ENCODE data around the gene OPHN1. TPM values are rescaled to one million over a fixed set of nuclear protein-coding genes. Genes with fewer than 3 reads are reported as not detected.

OPHN1 gene
- total RNA-seq, 4 donors from 2014 or later = 4.6 to 27.7 (median 10.8) TPM

GRCh38 chrX:68132749-68133148, 300.5 kb downstream of the OPHN1 start:
- no peak for DNase-seq
- no peak overlapping the region for H3K4me3 ChIP-seq
- no peaks in the 10 kb centered on the region for H3K27me3 ChIP-seq
- H3K27ac ChIP-seq = no peak overlapping the region
- no peaks in the 10 kb centered on the region for H3K4me1 ChIP-seq
- H3K9me3 ChIP-seq = peaks cover 0 to 4% of the 10 kb centered on the region in 2 donors
- no peaks in the 10 kb centered on the region for H3K36me3 ChIP-seq
- intact Hi-C loops (cut with DNase I; ENCODE audit: low total_unique reads) = no loop called here
- no peak for TF ChIP-seq CTCF (IDR thresholded peaks at IDR 0.05)
- no peak for TF ChIP-seq POLR2A (IDR thresholded peaks at IDR 0.05)

- Histone ChIP-seq H3K27ac (no peak overlapping the region), H3K9me3 (no peaks in the 10 kb centered on the region), H3K36me3 (no peaks in the 10 kb centered on the region), H3K27me3 (peaks cover 0 to 5% of the 10 kb centered on the region in 2 donors), H3K4me1 (no peaks in the 10 kb centered on the region), H3K4me3 (no peak overlapping the region)
- no peak for TF ChIP-seq CTCF (IDR thresholded peaks at IDR 0.05)
- TF ChIP-seq POLR2A (IDR thresholded peaks at IDR 0.05) = no peak
- intact Hi-C loops (cut with DNase I; ENCODE audit: low total_unique reads) = no loop called here
- DNase-seq = no peak
Observed at GRCh38 chrX:68121835-68122234, 311.5 kb downstream of the OPHN1 start.

GRCh38 chrX:68121371-68121770, 311.9 kb downstream of the OPHN1 start:
- TF ChIP-seq POLR2A (IDR thresholded peaks at IDR 0.05) = no peak
- no peaks in the 10 kb centered on the region for H3K4me1 ChIP-seq
- no peak for DNase-seq
- intact Hi-C loops (cut with DNase I; ENCODE audit: low total_unique reads) = no loop called here
- H3K4me3 ChIP-seq = no peak overlapping the region
- H3K36me3 ChIP-seq = no peaks in the 10 kb centered on the region
- no peak overlapping the region for H3K27ac ChIP-seq
- H3K27me3 ChIP-seq = peaks cover 0 to 5% of the 10 kb centered on the region in 2 donors
- no peaks in the 10 kb centered on the region for H3K9me3 ChIP-seq

GRCh38 chrX:68115371-68115770, 317.9 kb downstream of the OPHN1 start:
- intact Hi-C loops (cut with DNase I; ENCODE audit: low total_unique reads) = no loop called here
- no peak for DNase-seq
- Histone ChIP-seq H3K4me3 (no peak overlapping the region), H3K27me3 (peaks cover 0 to 5% of the 10 kb centered on the region in 2 donors), H3K4me1 (no peaks in the 10 kb centered on the region), H3K9me3 (no peaks in the 10 kb centered on the region), H3K27ac (no peak overlapping the region), H3K36me3 (no peaks in the 10 kb centered on the region)
- no peak for TF ChIP-seq POLR2A (IDR thresholded peaks at IDR 0.05)
- TF ChIP-seq CTCF (IDR thresholded peaks at IDR 0.05) = no peak

- TF ChIP-seq CTCF (IDR thresholded peaks at IDR 0.05) (no peak), POLR2A (IDR thresholded peaks at IDR 0.05) (no peak)
- Histone ChIP-seq H3K9me3 (no peaks in the 10 kb centered on the region), H3K4me3 (no peak overlapping the region), H3K36me3 (no peaks in the 10 kb centered on the region), H3K27ac (no peak overlapping the region), H3K27me3 (peaks cover 0 to 5% of the 10 kb centered on the region in 2 donors), H3K4me1 (no peaks in the 10 kb centered on the region)
- no peak for DNase-seq
- intact Hi-C loops (cut with DNase I; ENCODE audit: low total_unique reads) = no loop called here
Observed at GRCh38 chrX:68114573-68115129, 318.6 kb downstream of the OPHN1 start.
